GM12891 (cell line): Measurements from ENCODE around the gene MGAT5.

Source experiments
- PAX5 ChIP-seq: IDR thresholded peaks from 2 replicates; pipeline ENCODE4 v1.6.1; 2011; ENCODE audit warnings: low read length, moderate library complexity, mild to moderate bottlenecking; ENCODE audit not compliant: insufficient read depth, severe bottlenecking
- POLR2A ChIP-seq: IDR thresholded peaks from 2 replicates; pipeline ENCODE4 v1.6.1; 2011; ENCODE audit warnings: low read depth, low read length, control low read depth
- POLR2AphosphoS5 ChIP-seq: IDR thresholded peaks from 2 replicates; pipeline ENCODE4 v1.6.1; 2011; ENCODE audit warnings: low read depth, low read length, control low read depth
- SPI1 ChIP-seq: IDR thresholded peaks from 2 replicates; pipeline ENCODE4 v1.6.1; 2011; ENCODE audit warnings: low read depth, low read length, control low read depth
- TAF1 ChIP-seq: IDR thresholded peaks from 2 replicates; pipeline ENCODE4 v1.6.1; 2011; ENCODE audit warnings: low read depth, low read length, control low read depth

GRCh38 chr2:134252092-134252750, 1.7 kb upstream of the MGAT5 start:
- TF ChIP-seq POLR2AphosphoS5 (no peak), POLR2A (no peak), TAF1 (no peak), SPI1 (peak; percentile 43), PAX5 (no peak)
